Panc1 (cell line): ENCODE measurements around the gene CARNS1. TPM values are rescaled to one million over a fixed set of nuclear protein-coding genes. Genes with fewer than 3 reads are reported as not detected.

Experiments used
- ATAC-seq: fragments of 200-7000 bp; cut with Tn5 transposase; 2 replicates; pipeline ENCODE4 v1.9.1; 2020; ENCODE audit warnings: mild to moderate bottlenecking, moderate library complexity
- BruUV-seq: library from RNA; stranded (reverse); fragments of 400-500 nt; replicated peaks from 2 replicates; lab custom pipeline; 2021; lab: Mats Ljungman, UMichigan
- CTCF ChIA-PET: fragments of 300-600 bp; sonication (Branson Sonifier 250); formaldehyde crosslinking; loops from one replicate; lab custom pipeline; 2022; ENCODE audit warnings: antibody characterized with exemption; lab: Charles Lee
- POLR2A ChIA-PET: fragments of 300-600 bp; sonication (Branson Sonifier 250); formaldehyde crosslinking; loops from one replicate; lab custom pipeline; 2022; ENCODE audit warnings: antibody characterized with exemption; lab: Charles Lee
- DNase-seq: peaks from one replicate; pipeline ENCODE4 v3.0.0-alpha.2; 2010; ENCODE audit warnings: low read depth, low spot score
- H3K27ac ChIP-seq: 2 replicates; pipeline ENCODE4 v1.5.1; 2011; ENCODE audit warnings: mild to moderate bottlenecking, low read length, inconsistent platforms
- H3K27me3 ChIP-seq: fragments of 200-500 bp; sonication (Bioruptor generic); 2 replicates; pipeline ENCODE4 v1.6.0; 2014; ENCODE audit warnings: low read length, inconsistent platforms; ENCODE audit not compliant: control insufficient read depth, insufficient read depth
- H3K36me3 ChIP-seq: fragments of 200-500 bp; sonication (Bioruptor generic); 2 replicates; pipeline ENCODE4 v1.5.1; 2014; ENCODE audit warnings: inconsistent platforms, mild to moderate bottlenecking, low read length, moderate library complexity; ENCODE audit not compliant: control insufficient read depth, insufficient read depth
- H3K4me1 ChIP-seq: 2 replicates; pipeline ENCODE4 v1.5.1; 2011; ENCODE audit warnings: inconsistent platforms, mild to moderate bottlenecking, low read length, moderate library complexity; ENCODE audit not compliant: control insufficient read depth, insufficient read depth
- H3K4me3 ChIP-seq, 2 experiments: 2 replicates each; pipeline ENCODE4 v1.5.1; 2011 to 2012; ENCODE audit warnings: low read depth in 2 of 2, low read length in 2 of 2, mild to moderate bottlenecking in 2 of 2, inconsistent platforms in 1 of 2, moderate library complexity in 1 of 2
- H3K9me3 ChIP-seq: fragments of 200-500 bp; sonication (Bioruptor generic); 2 replicates; pipeline ENCODE4 v1.5.1; 2014; ENCODE audit warnings: low read depth, mild to moderate bottlenecking, inconsistent platforms, low read length, moderate library complexity; ENCODE audit not compliant: control insufficient read depth, insufficient read depth
- POLR2AphosphoS5 ChIP-seq: IDR thresholded peaks from 2 replicates; pipeline ENCODE4 v1.6.1; 2012; ENCODE audit warnings: mild to moderate bottlenecking, low read depth, low read length, moderate library complexity
- REST ChIP-seq, 2 experiments: IDR thresholded peaks; 2 replicates each; pipeline ENCODE4 v1.6.1; 2011 to 2012; ENCODE audit warnings: low read depth in 2 of 2, control low read depth in 1 of 2, low read length in 1 of 2, mild to moderate bottlenecking in 1 of 2, moderate library complexity in 1 of 2; ENCODE audit not compliant: insufficient read depth in 1 of 2
- SIN3A ChIP-seq: IDR thresholded peaks from 2 replicates; pipeline ENCODE4 v1.6.1; 2012; ENCODE audit warnings: low read depth, mild to moderate bottlenecking, low read length, moderate library complexity, borderline replicate concordance; ENCODE audit not compliant: insufficient read depth
- TCF7L2 ChIP-seq: IDR thresholded peaks from 2 replicates; pipeline ENCODE4 v1.6.1; 2011; ENCODE audit warnings: mild to moderate bottlenecking, low read depth, low read length, inconsistent platforms
- in situ Hi-C: cut with HindIII; loops from 2 replicates; pipeline ENCODE4 v1.10.0; 2016; ENCODE audit warnings: low sequenced_read_pairs, low pct_unique_long_range_greater_than_20kb
- intact Hi-C: fragments of 100-400 bp; cut with micrococcal nuclease; formaldehyde crosslinking; loops from one replicate; pipeline ENCODE4 v1.10.0; 2022; ENCODE audit not compliant: unreplicated experiment
- total RNA-seq: library from RNA; stranded (reverse); gene quantifications from one replicate; pipeline ENCODE4 v1.2.1, GENCODE V29; 2021; ENCODE audit not compliant: unreplicated experiment
- TF ChIP-seq, protein P1 (sequence below): fragments of 450-650 bp; IDR thresholded peaks from 2 replicates; pipeline ENCODE4 v1.5.1; 2017; ENCODE audit warnings: mild to moderate bottlenecking

CARNS1 gene
- total RNA-seq, 1 experiment from 2014 or later: 1.0 TPM

GRCh38 chr11:67456068-67456705 lies 40.7 kb downstream of the CARNS1 start:
- no TSS peak for BruUV-seq
- TF ChIP-seq SIN3A (no peak), POLR2AphosphoS5 (no peak), REST (IDR thresholded peaks at IDR 0.05; ENCODE audit: insufficient read depth in 1 of 2, low read depth in 2 of 2, low read length in 1 of 2) (no peak), TCF7L2 (no peak)
- TF ChIP-seq, protein P1, sequence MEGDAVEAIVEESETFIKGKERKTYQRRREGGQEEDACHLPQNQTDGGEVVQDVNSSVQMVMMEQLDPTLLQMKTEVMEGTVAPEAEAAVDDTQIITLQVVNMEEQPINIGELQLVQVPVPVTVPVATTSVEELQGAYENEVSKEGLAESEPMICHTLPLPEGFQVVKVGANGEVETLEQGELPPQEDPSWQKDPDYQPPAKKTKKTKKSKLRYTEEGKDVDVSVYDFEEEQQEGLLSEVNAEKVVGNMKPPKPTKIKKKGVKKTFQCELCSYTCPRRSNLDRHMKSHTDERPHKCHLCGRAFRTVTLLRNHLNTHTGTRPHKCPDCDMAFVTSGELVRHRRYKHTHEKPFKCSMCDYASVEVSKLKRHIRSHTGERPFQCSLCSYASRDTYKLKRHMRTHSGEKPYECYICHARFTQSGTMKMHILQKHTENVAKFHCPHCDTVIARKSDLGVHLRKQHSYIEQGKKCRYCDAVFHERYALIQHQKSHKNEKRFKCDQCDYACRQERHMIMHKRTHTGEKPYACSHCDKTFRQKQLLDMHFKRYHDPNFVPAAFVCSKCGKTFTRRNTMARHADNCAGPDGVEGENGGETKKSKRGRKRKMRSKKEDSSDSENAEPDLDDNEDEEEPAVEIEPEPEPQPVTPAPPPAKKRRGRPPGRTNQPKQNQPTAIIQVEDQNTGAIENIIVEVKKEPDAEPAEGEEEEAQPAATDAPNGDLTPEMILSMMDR: no peak
- H3K27ac ChIP-seq: no peak overlapping the region
- H3K27me3 ChIP-seq: no peaks in the 10 kb centered on the region
- in situ Hi-C loops (no loop called here), intact Hi-C loops (no loop called here)
- H3K4me1 ChIP-seq: no peaks in the 10 kb centered on the region
- DNase-seq (no peak), ATAC-seq (peak; percentile 37)
- H3K4me3 ChIP-seq: no peak overlapping the region
- no peaks in the 10 kb centered on the region for H3K36me3 ChIP-seq
- ChIA-PET CTCF (interaction anchor here (0.6 kb wide), 1 partner anchor 54 kb away, joined by 3 read pairs; the partner anchor contains the start of gene PPP1CA), POLR2A (no interaction called here)
- no peaks in the 10 kb centered on the region for H3K9me3 ChIP-seq

GRCh38 chr11:67457453-67457852 lies 42.0 kb downstream of the CARNS1 start:
- no peaks in the 10 kb centered on the region for H3K4me1 ChIP-seq
- DNase-seq (no peak), ATAC-seq (no peak)
- CTCF ChIA-PET: no interaction called here
- intact Hi-C loops: no loop called here
- POLR2A ChIA-PET: no interaction called here
- no peak for TF ChIP-seq POLR2AphosphoS5
- TF ChIP-seq SIN3A: no peak
- no peak for TF ChIP-seq TCF7L2
- TF ChIP-seq, protein P1: no peak
- TF ChIP-seq REST (IDR thresholded peaks at IDR 0.05; ENCODE audit: insufficient read depth in 1 of 2, low read depth in 2 of 2, low read length in 1 of 2): no peak
- no peaks in the 10 kb centered on the region for H3K9me3 ChIP-seq
- H3K36me3 ChIP-seq: no peaks in the 10 kb centered on the region
- no peaks in the 10 kb centered on the region for H3K27me3 ChIP-seq
- in situ Hi-C loops: no loop called here
- BruUV-seq: no TSS peak
- no peak overlapping the region for H3K4me3 ChIP-seq
- no peak overlapping the region for H3K27ac ChIP-seq
